Heart left ventricle (tissue), 13 donors: ENCODE data around the gene CHAF1B.

Source experiments
- CTCF ChIP-seq, 12 donors: fragments of 200-600 bp; sonication (generic) in 4 of 12; IDR thresholded peaks; one replicate each; pipeline versions ENCODE4 v1.5.0 to v1.8.0; 2018 to 2022; ENCODE audit warnings: antibody characterized with exemption in 12 of 12, mild to moderate bottlenecking in 5 of 12
- POLR2A ChIP-seq, 2 donors: fragments of 450-650 bp; IDR thresholded peaks; one replicate each; pipeline ENCODE4 v1.6.1; 2017; ENCODE audit warnings: antibody characterized with exemption in 2 of 2, mild to moderate bottlenecking in 2 of 2, moderate library complexity in 2 of 2
- donor health status: ischemic (EF 13 %, LVEDD 7.1; RV severe dilation, severe dysfunction).
- donor health status: DM: no; HTN: yes; CAD: no.
- donor health status: DM: no; HTN: no; CAD: no.
- donor health status: ischemic (EF 25% LVEDD 6.9; RV normal size, moderate dysfunction).
- donor health status: ischemic (EF 25% LVEDD 5.7; RV mildly dilated, moderate dysfunction).
- donor health status: ischemic (EF 35%, LVEDD 5.7; RV mildly dilated, moderate dysfunction).
- donor health status: nonischemic (EF 11% LVEDD 7.7; RV severe dilation, severe dysfunction).
- donor health status: DM: yes; HTN: yes; CAD: no.
- donor health status: PGD.
- donor health status: ischemic (EF 29% LVEDD 5.4; RV normal size, mild dysfunction).
- donor health status: nonischemic (EF 23%, LVEDD 6.1; RV moderate dilation, normal function).

- TF ChIP-seq POLR2A (IDR thresholded peaks at IDR 0.05) (no peak), CTCF (IDR thresholded peaks at IDR 0.05) (no peak)
These were observed 48.0 kb downstream of the CHAF1B start for GRCh38 chr21:36433059-36433709.
